HG02852 (cell line): ENCODE results near the gene MAP1B.
"Not testable (repeated sequence)": the region's sequence is repeated elsewhere in the genome, so short reads cannot be mapped to it uniquely, and the experiment has no call there.

ENCODE experiments used
- ATAC-seq: cut with Tn5 transposase; IDR thresholded peaks from one replicate; pipeline ENCODE4 v1.9.1; 2021; ENCODE audit warnings: mild to moderate bottlenecking, moderate library complexity; ENCODE audit not compliant: unreplicated experiment

MAP1B gene

DNA sequence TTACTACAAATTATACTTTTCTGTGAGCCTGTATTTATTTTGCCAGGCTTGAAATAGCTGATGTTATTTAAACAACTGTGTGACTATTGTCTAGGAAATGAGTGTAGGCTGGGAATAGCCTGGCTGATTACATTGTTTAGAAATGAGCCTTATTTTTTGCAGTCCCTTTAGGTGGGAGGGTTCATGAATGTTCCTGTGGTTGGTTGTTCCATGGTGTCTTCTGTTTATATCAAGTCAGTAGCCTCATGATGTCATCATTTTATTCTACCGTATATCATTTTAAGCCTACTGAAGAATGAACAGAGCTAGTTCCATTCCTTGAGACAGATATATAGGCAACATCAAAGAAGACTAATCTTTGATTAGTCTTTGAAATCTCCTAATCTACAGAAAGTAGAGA is 53.1 kb downstream of the MAP1B start:
- ATAC-seq: no peak

DNA sequence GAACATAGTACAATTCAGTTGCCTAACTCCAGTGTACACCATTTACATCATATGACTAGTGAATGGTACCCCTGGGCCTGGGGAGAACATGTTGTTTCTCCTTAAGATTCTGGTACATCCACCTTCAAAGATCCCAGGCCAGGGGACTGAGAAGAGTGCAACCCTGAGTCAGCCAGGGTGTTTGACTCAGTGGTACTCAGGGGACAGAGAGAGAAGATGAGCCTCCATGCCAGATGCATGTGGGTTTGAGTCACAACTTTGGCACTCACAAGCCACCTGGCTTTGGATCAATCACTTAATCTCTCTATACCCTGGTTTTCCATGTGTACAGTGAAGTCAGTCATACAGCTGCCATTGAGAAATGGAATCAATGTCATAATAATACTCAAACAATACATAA is 53.7 kb downstream of the MAP1B start:
- ATAC-seq: no peak

DNA sequence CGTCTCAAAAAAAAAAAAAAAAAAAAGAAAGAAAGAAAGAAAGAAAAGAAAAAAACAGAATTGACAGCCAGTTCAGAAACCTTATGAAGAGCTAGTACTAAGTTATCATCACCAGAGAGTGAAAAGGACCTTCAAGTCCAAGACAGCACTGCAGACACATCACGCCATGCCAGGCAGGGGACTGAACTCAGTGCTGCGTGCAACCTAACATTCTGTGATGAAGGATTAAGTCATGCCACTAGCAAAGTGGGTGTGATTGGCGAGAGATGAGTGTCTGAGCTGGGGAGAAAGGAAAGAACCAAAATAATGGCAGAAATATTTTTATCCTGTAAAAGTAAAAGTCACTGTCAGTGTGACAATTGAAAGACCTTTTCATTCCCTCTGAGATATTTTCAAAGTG is 54.7 kb downstream of the MAP1B start:
- ATAC-seq: no peak

DNA sequence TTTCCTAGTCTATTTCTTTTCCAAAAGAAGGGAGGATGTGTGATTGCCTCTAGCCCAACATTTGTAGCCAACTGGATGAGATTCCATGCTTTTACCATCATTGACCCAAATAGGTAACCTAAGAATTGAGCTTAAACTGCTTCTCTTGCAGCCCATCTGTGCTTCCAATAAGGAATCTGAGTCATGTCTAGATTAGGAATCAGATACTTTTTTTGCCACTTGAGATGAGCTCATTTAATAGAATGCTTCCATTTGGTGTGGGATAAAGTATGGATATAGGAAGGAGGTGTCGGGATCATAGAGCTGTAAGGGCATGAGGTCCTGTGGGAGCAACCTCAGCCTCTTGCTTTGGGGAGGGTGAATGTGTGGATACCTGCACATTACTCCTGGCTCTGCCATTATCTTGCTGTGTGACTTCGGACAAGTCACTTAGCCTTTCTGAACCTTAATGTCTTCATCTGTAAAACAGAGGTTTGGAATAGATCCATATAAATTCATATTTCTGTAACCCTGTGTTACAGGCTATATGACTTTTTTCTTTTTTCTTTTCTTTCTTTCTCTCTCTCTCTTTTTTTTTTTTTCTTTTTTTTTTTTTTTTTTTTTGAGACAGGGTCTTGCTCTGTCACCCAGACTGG is 56.2 kb downstream of the MAP1B start:
- no peak for ATAC-seq

DNA sequence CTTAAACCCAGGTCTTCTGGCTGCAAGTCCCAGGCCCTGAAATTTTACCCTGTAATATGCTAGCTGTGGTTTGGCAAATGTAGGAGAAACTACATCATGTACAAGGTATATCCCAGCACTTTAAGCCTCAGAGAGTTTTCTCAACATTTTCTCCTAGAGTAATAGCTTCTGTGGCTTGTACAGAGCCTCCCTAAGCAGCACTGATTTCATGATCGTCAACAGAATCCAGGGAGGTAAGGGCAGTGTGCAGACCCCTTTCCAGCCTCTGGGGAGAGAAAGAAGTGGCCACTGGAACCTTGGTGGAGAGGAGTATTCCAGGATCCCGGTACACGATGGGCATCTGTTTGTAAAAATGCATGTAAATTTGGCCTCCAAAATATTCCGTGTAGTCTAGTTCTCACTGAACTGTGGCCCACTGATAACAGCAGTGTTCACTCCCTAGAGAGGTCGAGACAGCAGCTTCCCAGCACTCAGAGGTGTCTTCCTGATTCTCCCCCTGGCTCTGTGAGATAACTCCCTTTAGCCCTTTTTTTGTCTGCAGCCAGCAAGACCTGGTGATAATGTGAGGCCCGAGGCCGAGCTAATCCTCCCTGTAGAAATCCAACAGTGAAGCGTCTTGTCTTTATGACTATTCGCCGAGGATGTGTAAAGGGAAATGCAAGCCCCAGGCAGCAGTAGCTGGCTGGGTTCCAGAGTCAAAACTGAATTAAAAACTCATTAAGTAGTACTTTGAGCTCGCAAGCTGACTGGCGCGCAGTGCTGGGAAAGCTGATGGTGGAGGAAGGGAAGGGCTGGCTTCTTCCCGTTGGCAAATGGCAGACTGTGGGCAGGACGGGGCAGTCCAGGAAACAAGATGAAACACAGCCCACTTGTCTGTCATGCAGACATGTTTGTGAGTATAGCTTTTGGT is 59.0 kb downstream of the MAP1B start:
- no peak for ATAC-seq

DNA sequence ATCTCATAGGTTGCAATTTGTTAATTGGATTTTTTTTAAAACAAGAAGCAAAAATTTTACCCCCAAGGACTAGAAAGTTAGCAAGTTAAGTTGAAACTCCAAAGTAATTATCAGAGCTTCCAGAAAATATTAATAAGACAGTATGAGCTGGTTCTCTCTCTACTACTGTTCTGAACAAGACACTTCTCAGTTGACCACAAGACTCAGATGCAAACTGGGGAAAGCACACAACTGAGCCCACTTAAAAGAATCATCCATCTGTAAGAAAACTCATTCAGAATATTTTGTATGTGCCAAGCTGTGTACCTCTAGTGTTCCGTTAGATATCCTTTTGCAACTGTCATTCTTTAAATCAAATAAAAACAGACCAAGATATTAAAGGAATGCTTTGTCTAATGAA is 60.0 kb downstream of the MAP1B start:
- ATAC-seq: no peak

DNA sequence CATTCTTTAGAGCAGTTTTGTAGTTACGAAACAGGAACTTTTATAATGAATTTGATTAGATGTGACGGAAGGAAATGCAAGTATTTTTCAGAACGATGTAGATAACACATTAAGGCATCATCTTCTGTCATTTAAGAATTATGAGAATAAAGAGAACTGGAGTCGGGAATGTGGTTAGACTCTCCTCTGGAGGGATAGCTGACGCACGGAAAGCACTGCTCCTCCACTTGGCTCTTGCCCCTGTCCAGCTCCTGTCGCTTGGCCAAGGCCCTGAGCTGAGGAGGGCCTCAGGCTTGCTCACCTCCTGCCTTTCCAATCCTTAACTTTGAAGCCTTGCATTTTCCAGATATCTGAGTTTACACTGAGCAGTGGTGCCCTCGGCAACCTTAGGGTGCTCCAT is 60.5 kb downstream of the MAP1B start:
- no peak for ATAC-seq

DNA sequence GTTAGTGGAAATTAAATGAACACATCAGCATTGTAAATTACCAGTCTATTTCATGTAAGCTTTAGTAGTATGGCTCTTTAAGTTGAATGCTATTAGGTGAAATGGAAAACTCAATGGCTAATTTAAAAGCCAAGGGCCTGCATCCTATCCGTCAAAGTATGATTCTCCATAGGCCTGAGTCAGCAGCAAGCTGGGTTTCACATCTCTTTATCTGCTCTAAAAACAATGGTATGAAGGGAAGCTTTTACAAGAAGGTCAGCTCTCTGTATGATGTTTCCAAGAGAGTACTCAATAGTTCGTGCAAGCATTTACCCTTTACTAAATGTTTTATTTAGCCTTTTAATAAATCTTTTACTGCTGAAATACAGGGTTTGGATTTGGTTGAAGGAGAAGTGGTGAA is 62.8 kb downstream of the MAP1B start:
- ATAC-seq: no peak

DNA sequence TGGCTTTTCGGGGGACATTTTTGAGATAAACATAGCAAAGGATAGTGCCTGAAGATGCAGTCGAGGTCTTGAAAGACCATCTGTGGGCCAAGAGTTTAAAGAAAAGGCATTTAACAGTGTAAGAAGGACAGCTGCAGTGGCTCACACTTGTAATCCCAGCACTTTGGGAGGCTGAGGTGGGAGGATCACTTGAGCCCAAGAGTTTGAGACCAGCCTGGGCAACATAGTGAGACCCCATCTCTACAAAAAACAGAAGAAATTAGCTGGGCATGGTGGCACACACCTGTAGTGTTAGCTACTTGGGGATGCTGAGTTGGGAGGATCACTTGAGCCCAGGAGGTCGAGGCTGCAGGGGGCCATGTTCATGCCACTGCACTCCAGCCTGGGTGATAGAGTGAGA is 63.9 kb downstream of the MAP1B start:
- not testable (repeated sequence) for ATAC-seq

DNA sequence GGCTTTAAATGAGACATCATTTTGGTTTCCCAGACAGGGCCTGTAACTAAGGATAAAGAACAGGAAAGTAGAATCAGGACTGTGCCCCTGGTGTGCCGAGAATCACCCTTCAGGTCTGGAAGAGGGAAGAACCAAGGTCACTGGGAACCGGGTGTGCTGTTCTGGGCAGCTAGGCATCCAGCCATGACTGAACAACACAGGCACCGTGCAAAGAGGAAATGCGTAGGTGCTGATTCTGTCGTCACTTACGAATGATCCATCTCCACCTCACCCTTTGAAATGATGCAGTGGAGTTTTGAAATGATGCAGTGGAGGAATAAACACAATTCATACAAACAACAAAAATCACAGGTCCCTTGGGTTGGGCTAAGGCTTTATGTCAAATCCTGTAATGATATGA is 64.4 kb downstream of the MAP1B start:
- no peak for ATAC-seq

DNA sequence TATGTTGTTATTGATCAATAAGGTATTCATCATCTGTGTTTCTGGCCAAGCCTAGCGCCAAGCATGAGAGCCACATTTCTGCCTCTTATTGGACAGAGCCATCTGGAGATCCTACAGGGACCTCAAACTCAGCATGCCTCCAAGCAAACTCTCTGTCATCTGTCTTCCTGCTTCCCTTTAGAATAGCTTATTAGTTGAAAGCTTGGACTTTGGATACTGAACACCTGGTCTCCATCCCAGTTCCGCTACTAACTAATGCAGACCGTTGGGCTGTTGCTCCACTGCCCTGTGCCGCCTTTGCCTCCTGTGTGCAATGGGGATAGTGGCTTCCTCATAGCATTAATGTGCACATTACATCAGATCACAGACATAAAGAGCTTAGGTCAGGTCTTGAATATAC is 65.5 kb downstream of the MAP1B start:
- no peak for ATAC-seq

DNA sequence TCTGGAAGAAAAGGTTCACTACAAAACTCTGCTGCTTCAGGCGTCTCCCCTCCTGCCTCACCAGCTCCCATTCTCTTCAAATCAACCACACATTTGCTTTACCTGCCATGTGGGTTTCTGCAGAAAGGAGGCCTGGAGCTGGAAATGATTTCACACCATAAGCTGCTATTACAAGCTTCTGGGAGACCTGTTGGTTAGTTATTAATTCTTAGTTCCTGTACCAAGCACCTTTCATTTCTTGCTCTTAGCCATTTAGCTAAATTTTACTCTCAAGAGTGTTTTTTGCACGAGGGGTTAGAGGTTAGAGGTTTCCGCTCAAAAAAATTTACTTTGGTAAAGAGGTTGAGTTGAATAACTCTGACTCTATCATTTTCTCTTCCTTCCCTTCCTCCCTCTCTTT is 70.3 kb downstream of the MAP1B start:
- ATAC-seq: no peak

DNA sequence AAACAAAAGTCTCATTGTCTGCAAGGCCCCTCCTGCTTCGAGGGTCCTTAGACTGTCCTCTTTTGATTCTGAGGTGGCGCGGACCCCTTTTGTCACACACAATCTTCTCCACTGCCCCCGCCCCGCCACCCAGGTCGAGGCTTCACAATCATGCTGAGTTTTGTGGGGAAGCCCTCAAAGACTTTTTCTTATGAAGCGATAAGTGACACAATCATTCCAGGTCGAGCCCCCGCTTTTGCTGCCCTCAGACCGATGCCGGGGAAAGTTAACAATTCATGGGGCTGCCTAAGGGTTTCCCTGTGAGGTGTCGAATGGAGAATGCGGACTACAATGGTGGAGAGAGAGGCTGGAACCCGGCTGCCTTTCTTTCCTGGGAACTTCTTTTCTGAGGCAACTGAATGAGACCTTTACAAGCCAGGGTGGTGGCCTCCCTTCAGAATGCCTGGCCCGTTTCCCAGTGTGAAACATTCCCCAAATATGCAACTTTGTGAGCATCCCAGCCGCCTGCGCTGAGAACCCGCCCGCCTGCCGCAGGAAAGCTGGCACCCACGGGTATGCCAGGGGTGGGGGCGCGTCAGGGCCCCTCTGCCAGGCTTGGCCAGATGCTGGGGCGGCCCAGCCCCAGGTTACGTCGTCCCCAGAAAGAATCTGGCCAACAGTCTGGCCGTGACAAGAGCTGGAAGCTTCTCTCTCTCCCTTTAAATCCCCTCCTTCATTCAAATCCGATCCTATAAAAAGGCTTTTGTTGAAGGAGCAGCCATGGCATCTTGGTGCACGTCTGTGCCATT is 71.9 kb downstream of the MAP1B start:
- no peak for ATAC-seq

DNA sequence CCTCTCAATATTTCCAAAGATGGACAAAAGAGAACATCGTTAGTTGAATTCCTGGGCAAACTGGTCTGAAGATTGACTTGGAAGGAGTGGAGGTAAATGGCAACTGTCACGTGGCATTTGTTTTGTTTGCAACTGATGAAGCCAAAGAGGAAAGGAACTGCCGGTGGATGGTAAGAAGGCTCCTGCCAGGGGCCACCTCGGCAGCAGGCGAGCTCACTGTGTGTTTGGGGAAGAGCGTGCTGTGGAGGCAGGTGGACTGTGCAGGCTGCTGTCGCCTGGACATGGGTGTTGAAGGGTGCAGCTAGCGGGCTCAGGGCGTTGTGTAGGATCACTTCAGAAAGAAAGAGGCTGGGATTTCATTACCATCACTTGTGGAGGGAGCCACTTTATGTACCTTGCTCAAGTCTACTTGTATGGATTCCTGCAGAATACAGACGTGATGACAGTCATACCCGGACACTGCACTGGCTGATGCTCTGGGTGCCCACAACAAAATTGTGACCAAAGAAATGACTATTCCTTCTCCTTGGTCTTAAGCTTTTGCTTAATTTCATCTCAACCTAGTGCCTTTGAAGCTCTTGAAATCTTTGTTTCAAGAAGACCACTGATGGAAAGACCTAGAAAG is 72.7 kb downstream of the MAP1B start:
- no peak for ATAC-seq

DNA sequence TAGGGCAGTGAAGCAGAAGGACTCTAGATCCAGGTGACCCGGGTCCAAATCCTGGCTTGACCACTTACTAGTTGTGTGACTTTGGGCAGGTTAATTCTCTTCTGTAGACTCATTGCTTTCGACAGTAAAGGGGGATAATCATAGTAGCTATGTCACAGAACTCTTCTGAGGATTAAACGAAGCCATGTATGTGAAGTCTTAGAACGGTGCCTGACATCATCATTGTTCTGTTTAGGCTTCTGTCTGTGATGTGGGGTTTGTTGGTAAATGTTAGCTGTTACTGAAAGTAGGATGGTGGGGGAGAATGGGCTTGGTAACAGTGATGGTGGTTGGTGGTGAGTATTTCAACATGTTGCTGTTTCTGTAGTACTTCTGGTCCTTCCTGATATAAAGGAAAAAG is 73.7 kb downstream of the MAP1B start:
- no peak for ATAC-seq

DNA sequence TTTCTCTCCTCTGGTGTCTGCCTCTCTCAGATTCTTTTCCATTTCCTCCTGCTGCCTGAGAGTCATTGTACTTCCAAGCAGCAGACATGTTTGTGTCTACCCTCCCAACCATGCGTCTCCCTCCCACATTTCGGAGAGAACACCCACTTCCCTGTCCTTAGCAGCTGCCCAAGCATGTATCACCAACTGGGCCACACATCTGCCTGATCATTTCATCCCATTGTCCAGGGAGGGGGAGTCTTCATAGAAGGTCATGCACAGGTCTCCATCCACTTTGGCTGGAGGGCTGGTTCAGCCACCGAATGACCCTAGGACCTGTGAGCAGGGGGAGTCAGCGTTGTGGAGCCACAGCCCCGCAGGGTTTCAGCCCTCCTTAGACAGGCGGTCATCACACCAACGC is 75.4 kb downstream of the MAP1B start:
- ATAC-seq: no peak

DNA sequence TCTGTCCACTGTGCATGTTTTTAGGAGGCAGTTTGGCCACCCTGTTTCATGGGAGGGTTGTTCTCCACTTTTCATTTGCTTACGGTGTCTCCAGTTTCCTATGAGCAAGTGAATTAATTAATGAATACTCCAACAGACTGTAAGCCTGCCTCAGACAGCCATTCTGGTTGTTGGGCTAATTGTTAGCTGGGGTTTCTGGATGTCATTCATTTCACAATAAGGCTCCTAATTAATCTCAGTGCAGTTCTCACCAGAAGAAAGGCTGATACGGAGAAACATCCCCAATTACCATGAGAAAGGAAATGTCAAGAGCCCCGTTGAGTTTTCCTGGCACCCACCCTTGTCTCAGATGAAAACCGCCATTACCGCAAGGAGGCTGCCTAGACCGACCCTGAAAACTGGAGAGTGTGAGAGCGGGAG is 75.8 kb downstream of the MAP1B start:
- no peak for ATAC-seq

DNA sequence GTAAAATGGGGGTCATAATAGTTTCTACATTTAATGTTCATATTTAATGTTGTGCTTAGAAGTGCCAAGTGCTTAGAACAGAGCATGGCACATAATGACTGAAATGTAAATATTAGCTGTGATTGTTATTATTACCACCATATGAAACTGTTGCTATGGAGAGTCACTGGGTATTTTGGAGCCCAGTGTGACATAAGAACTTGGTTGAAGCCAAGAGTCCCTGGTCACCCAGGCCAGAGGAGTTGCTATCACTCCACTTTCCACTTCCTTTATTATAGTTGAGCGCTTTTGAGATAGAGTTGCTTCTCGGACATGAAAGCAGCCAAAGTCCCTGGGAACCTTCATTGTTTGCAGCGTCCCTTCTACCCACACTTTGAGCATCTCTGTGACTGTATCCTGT is 77.1 kb downstream of the MAP1B start:
- ATAC-seq: no peak

DNA sequence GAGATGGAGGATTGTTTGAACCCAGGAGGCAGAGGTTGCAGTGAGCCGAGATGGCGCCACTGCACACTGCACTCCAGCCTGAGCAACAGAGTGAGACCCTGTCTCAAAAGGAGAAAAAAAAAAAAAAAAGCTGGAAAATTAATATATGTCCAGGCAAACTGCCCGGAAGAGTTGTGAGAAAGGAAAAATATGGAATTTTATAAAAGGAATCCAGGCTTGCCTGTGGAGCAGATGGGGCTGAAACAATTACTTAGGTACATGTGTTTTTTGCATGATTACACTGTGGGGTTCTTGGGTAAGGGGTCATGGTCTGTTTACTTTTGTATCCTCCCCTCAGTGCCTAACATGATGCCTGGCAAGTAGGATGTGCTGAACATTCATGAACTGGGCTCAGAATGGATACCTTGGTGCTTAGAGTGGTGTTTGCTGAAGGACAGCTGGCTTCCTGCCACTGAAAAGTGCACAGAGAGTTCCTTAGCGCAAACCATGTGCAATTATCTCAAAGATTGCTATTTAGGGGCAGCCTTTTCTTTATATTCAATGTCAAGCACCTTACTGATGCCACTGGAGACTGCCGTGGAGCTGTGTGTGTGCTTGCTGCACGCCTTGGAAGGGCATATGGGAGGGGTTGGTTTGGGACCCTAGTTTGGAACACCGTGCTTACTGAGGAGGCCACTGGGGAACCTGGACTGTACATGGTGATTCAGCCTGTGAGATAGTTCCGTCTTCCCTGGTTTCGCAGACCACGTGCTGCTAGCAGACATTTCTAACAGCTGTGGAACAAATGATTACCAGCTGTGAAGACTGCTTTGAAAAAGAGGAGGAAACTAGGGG is 78.4 kb downstream of the MAP1B start:
- ATAC-seq: no peak

DNA sequence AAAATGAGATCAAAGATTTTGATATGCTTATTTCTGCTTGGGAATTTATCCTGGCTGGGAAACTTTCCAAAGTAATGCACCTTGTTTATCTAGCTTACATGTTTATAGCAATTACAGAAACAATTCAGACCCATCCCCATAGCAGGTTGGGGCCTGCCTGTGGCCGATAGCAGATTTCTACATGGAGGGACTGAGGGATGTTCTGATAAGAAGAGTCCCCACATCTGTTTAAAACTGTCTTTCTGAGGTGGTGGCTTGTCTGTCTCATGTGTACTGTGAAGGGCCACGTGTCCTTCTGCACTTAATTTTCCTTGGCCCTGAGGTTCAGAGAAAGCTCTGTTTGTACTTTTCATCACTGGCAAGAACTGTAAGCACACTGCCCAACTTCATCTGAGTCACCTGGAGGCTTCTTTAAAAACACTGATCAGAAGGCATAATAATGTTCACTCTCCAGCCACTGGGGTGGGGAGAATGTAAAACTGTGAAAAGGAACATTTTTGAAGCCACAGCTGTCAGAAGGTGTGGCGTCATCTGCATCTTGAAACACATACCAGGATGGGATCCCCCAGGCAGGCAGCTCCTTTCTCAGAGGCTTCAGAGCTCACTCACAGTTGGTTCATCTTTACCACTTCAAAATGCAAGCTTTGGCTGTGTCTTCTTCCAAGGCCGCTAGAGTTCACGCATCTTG is 80.3 kb downstream of the MAP1B start:
- no peak for ATAC-seq
